ENCODE measurements around the gene TWF2. TPM values are rescaled to one million over a fixed set of nuclear protein-coding genes. Genes with fewer than 3 reads are reported as not detected.

Gene TWF2
- total and polyA plus RNA-seq, 2 of the 13 experiments (the other 11 are each of a cell fraction or from before 2014, with no cell fraction given) = 45.5 to 108 TPM

DNA sequence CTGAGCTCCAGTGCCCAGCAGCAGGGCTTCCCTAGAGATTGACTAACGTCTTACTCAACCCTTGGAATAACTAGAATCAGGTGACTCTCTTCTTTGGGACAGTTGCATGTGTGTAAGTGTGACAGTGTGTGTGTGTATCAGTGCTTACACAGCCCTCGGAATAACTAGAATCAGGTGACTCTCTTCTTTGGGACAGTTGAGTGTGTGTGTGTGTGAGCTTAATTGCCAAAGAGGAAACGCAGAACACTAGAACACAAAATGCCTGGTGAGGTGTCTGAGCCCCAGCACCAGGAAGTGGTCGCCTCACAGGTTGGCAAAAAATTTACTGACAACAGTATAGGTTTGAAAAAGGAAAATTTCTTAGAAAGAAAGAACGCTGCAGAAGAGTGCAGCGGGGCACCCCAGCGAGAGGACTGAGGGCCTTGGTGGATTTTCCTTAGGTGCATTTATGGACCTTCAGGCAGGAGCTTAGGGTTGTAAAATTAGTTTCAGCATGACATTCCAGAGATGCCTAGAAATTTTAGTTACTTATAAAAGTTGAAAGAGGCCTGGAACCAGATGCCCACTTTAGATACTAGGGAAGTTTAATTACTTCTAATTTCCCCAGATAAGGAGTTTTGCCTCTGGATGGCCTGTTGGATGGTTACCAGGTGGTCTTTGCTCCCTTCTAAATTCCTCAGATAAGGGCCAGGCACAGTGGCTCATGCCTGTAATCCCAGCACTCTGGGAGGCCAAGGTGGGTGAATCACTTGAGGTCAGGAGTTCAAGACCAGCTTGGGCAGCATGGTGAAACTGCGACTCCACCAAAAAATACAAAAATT is 43.2 kb upstream of the TWF2 start (continued):
- TF ChIP-seq, protein P1, sequence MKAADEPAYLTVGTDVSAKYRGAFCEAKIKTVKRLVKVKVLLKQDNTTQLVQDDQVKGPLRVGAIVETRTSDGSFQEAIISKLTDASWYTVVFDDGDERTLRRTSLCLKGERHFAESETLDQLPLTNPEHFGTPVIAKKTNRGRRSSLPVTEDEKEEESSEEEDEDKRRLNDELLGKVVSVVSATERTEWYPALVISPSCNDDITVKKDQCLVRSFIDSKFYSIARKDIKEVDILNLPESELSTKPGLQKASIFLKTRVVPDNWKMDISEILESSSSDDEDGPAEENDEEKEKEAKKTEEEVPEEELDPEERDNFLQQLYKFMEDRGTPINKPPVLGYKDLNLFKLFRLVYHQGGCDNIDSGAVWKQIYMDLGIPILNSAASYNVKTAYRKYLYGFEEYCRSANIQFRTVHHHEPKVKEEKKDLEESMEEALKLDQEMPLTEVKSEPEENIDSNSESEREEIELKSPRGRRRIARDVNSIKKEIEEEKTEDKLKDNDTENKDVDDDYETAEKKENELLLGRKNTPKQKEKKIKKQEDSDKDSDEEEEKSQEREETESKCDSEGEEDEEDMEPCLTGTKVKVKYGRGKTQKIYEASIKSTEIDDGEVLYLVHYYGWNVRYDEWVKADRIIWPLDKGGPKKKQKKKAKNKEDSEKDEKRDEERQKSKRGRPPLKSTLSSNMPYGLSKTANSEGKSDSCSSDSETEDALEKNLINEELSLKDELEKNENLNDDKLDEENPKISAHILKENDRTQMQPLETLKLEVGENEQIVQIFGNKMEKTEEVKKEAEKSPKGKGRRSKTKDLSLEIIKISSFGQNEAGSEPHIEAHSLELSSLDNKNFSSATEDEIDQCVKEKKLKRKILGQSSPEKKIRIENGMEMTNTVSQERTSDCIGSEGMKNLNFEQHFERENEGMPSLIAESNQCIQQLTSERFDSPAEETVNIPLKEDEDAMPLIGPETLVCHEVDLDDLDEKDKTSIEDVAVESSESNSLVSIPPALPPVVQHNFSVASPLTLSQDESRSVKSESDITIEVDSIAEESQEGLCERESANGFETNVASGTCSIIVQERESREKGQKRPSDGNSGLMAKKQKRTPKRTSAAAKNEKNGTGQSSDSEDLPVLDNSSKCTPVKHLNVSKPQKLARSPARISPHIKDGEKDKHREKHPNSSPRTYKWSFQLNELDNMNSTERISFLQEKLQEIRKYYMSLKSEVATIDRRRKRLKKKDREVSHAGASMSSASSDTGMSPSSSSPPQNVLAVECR (CRISPR knock-in tag; IDR thresholded peaks at IDR 0.05; ENCODE audit: borderline replicate concordance) = peak; percentile 13; the same call in 1 of the 2 replicates
- TF ChIP-seq LCORL (IDR thresholded peaks at IDR 0.05) (no peak), LCORL (CRISPR knock-in tag; IDR thresholded peaks at IDR 0.05) (0 out of 2 replicates have a peak, but pooled peaks have one; percentile 26), FOSL2 (CRISPR knock-in tag; IDR thresholded peaks at IDR 0.05) (peak; percentile 74), SOX13 (IDR thresholded peaks at IDR 0.05) (no peak), SOX13 (CRISPR knock-in tag; conservative IDR thresholded peaks at IDR 0.05 in 1 of 2, IDR thresholded peaks at IDR 0.05 in 1 of 2) (0 out of 4 replicates have a peak, but pooled peaks of 1 of the 2 experiments have one; percentile 24), GPN1 (CRISPR knock-in tag; IDR thresholded peaks at IDR 0.05; ENCODE audit: borderline replicate concordance) (no peak), STAG1 (CRISPR knock-in tag; IDR thresholded peaks at IDR 0.05) (no peak), NR2F6 (IDR thresholded peaks at IDR 0.05) (no peak), NR2F6 (CRISPR knock-in tag; IDR thresholded peaks at IDR 0.05) (peak; percentile 25; the same call in 1 of the 2 replicates), RXRA (CRISPR knock-in tag; IDR thresholded peaks at IDR 0.05) (peak; percentile 41; the same call in 1 of the 2 replicates), ZMAT3 (CRISPR knock-in tag; conservative IDR thresholded peaks at IDR 0.05) (no peak), ADNP (CRISPR knock-in tag; IDR thresholded peaks at IDR 0.05) (0 out of 2 replicates have a peak, but pooled peaks have one; percentile 17), SOX6 (IDR thresholded peaks at IDR 0.05) (no peak), SOX6 (CRISPR knock-in tag; IDR thresholded peaks at IDR 0.05) (peak; percentile 12; the same call in 1 of the 2 replicates), HNF4A (CRISPR knock-in tag; IDR thresholded peaks at IDR 0.05) (peak; percentile 63)
- TF ChIP-seq, protein P2, sequence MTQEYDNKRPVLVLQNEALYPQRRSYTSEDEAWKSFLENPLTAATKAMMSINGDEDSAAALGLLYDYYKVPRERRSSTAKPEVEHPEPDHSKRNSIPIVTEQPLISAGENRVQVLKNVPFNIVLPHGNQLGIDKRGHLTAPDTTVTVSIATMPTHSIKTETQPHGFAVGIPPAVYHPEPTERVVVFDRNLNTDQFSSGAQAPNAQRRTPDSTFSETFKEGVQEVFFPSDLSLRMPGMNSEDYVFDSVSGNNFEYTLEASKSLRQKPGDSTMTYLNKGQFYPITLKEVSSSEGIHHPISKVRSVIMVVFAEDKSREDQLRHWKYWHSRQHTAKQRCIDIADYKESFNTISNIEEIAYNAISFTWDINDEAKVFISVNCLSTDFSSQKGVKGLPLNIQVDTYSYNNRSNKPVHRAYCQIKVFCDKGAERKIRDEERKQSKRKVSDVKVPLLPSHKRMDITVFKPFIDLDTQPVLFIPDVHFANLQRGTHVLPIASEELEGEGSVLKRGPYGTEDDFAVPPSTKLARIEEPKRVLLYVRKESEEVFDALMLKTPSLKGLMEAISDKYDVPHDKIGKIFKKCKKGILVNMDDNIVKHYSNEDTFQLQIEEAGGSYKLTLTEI (CRISPR knock-in tag; conservative IDR thresholded peaks at IDR 0.05) = no peak
